Lung (tissue), 12 donors: ENCODE results near the gene GTPBP8. TPM values are rescaled to one million over a fixed set of nuclear protein-coding genes. Genes with fewer than 3 reads are reported as not detected.

Source experiments
- ATAC-seq: fragments of 200-7000 bp; cut with Tn5 transposase; one replicate; pipeline ENCODE4 v1.9.1; 2020; ENCODE audit warnings: moderate number of reproducible peaks; ENCODE audit not compliant: insufficient read depth, low FRiP score
- DNase-seq, 3 donors: peaks; one replicate each; pipeline ENCODE4 v3.0.0-alpha.2; 2013 to 2017
- H3K27ac ChIP-seq, 2 donors: one replicate each; pipeline ENCODE4 v1.5.1; 2013; ENCODE audit warnings: mild to moderate bottlenecking in 2 of 2, moderate library complexity in 2 of 2, control low read depth in 1 of 2, inconsistent platforms in 1 of 2, low read depth in 1 of 2, low read length in 1 of 2
- H3K27me3 ChIP-seq, 3 donors: one replicate each; pipeline ENCODE4 v1.5.1; 2013; ENCODE audit warnings: low read length in 2 of 3; ENCODE audit not compliant: control insufficient read depth in 3 of 3, insufficient read depth in 3 of 3
- H3K36me3 ChIP-seq, 4 donors: one replicate each; pipeline ENCODE4 v1.5.1; 2013; ENCODE audit warnings: low read length in 4 of 4, mild to moderate bottlenecking in 1 of 4, moderate library complexity in 1 of 4; ENCODE audit not compliant: control insufficient read depth in 4 of 4, insufficient read depth in 4 of 4
- H3K4me1 ChIP-seq, 5 donors: one replicate each; pipeline ENCODE4 v1.5.1; 2013; ENCODE audit warnings: low read length in 5 of 5, mild to moderate bottlenecking in 2 of 5, moderate library complexity in 1 of 5; ENCODE audit not compliant: control insufficient read depth in 5 of 5, insufficient read depth in 5 of 5
- H3K4me3 ChIP-seq: one replicate; pipeline ENCODE4 v1.5.1; 2013; ENCODE audit warnings: mild to moderate bottlenecking, control low read depth, moderate library complexity
- H3K9ac ChIP-seq, 2 donors: one replicate each; pipeline ENCODE4 v1.5.1; 2013; ENCODE audit warnings: low read length in 2 of 2, control low read depth in 1 of 2; ENCODE audit not compliant: insufficient read depth in 1 of 2
- H3K9me3 ChIP-seq, 4 donors: one replicate each; pipeline ENCODE4 v1.5.1; 2013; ENCODE audit warnings: low read length in 3 of 4, mild to moderate bottlenecking in 1 of 4, moderate library complexity in 1 of 4; ENCODE audit not compliant: control insufficient read depth in 4 of 4, insufficient read depth in 3 of 4
- WGBS, 2 donors: extraction: QIAGEN DNeasy Blood & Tissue Kit; methylation state at CpG; one replicate each; pipeline ENCODE4 v1.1.7; 2013; 5-methylcytosine and 5-hydroxymethylcytosine counted together
- polyA plus RNA-seq, 2 donors: library from polyadenylated mRNA; stranded (reverse); fragments of 200-250 nt; gene quantifications; one replicate each; pipeline ENCODE4 v1.2.1, GENCODE V29; 2013
- total RNA-seq, 2 donors: library from RNA; depleted of rRNA in 1 of 2; stranded (reverse); fragments of >200 nt in 1 of 2; gene quantifications; one replicate each; pipeline ENCODE4 v1.2.1, GENCODE V29; 2014 to 2021
- TF ChIP-seq, protein P1 (sequence below): IDR thresholded peaks from 2 replicates; pipeline ENCODE4 v1.5.1; 2012; ENCODE audit warnings: mild to moderate bottlenecking; ENCODE audit errors: control extremely low read depth, extremely low read depth
- donor health status: control.
- donor health status: control.
- donor health status: Bipolar disorder and iron deficiency.
- donor health status: healthy.
- donor health status: DM: yes; HTN: yes; CAD: no.

The GTPBP8 gene
- total and polyA plus RNA-seq, 4 donors, result 6.4 to 20.6 (median 13.6) TPM

DNA sequence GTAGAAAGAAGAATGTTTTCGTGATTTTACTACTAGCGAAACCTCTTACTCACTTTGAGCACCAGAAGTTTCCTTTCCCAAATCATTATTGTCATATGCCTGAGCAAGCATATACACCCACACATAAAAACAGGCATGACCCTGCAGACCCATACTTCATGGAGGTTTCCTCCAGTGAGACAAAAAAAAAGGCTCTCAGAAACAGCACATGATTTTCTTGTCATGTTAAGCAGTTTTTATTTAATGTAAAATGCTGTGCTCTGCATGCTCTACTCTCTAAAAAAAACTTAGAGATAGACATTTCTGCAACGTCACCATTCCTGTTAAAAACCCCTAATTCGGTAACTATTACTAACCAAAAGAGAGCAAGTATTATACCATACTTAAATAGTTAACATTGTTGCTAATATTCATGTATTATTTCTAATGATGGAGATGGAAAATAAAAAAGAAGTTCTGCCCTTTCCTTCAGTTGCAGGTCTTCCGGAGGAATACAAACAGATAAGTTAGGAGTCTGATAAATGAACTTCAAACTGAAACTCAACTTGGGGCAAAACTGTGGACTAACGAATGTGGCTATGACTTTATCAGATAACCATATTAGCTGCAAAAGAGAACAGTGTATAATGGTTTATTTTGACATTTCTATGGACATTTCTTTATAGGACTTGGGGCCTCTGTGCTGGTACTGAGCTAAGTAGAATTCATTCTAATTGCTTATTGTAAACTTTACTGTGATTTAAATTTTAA, 31.8 kb upstream of the GTPBP8 start:
- no peaks in the 10 kb centered on the region for H3K4me1 ChIP-seq
- H3K9me3 ChIP-seq, result peaks cover 0 to 8% (median 3%) of the 10 kb centered on the region in 4 donors
- H3K36me3 ChIP-seq, result no peaks in the 10 kb centered on the region
- no peak overlapping the region for H3K4me3 ChIP-seq
- DNase-seq (no peak), ATAC-seq (no peak)
- H3K27ac ChIP-seq, result no peak overlapping the region
- TF ChIP-seq, protein P1, sequence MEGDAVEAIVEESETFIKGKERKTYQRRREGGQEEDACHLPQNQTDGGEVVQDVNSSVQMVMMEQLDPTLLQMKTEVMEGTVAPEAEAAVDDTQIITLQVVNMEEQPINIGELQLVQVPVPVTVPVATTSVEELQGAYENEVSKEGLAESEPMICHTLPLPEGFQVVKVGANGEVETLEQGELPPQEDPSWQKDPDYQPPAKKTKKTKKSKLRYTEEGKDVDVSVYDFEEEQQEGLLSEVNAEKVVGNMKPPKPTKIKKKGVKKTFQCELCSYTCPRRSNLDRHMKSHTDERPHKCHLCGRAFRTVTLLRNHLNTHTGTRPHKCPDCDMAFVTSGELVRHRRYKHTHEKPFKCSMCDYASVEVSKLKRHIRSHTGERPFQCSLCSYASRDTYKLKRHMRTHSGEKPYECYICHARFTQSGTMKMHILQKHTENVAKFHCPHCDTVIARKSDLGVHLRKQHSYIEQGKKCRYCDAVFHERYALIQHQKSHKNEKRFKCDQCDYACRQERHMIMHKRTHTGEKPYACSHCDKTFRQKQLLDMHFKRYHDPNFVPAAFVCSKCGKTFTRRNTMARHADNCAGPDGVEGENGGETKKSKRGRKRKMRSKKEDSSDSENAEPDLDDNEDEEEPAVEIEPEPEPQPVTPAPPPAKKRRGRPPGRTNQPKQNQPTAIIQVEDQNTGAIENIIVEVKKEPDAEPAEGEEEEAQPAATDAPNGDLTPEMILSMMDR, result no peak
- H3K9ac ChIP-seq, result no peak overlapping the region
- WGBS, 2 donors, result 38 to 44% methylated on average over 6 of the region's 6 CpGs
- H3K27me3 ChIP-seq, result no peaks in the 10 kb centered on the region

DNA sequence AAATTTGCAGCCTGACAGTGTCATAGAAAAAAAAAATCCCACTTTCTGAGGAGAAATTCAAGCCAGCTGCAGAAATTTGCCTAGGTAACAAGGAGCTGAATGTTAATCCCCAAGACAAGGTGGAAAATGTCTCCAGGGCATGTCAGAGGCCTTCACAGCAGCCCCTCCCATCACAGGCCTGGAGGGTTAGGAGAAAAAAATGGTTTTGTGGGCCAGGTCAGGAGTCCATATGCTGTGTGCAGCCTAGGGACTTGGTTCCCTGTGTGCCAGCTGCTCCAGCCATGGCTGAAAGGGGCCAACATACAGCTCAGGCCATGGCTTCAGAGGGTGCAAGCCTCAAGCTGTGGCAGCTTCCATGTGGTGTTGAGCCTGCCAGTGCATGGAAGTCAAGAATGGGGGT, 27.1 kb upstream of the GTPBP8 start:
- no peak overlapping the region for H3K9ac ChIP-seq
- peaks cover 0 to 9% (median 0%) of the 10 kb centered on the region in 3 donors for H3K27me3 ChIP-seq
- peaks cover 0 to 6% (median 2%) of the 10 kb centered on the region in 4 donors for H3K9me3 ChIP-seq
- no peak for DNase-seq
- no peak overlapping the region for H3K4me3 ChIP-seq
- TF ChIP-seq, protein P1, result no peak
- no peaks in the 10 kb centered on the region for H3K36me3 ChIP-seq
- H3K4me1 ChIP-seq, result no peaks in the 10 kb centered on the region
- no peak overlapping the region for H3K27ac ChIP-seq
- ATAC-seq, result no peak

DNA sequence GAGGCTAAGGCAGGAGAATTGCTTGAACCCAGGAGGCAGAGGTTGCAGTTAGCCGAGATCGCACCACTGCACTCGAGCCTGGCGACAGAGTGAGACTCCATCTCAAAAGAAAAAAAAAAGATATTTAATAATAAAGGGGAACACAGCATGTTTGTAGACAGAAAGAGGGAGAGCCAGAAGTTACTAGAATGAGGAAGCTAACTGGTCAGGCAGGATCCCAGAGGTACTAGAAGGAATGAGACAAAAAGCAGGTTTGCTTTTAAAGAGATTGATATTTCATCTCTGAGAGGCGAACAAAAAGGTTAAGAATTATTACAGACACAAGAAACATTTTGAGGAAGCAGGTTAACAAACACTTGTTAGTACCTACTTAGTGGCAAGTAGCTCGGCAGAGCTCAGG, 25.1 kb upstream of the GTPBP8 start:
- no peak for ATAC-seq
- H3K4me1 ChIP-seq, result no peaks in the 10 kb centered on the region
- TF ChIP-seq, protein P1, result no peak

More for the DNA sequence above, 25.1 kb upstream of the GTPBP8 start:
- H3K9me3 ChIP-seq, result peaks cover 0 to 6% (median 2%) of the 10 kb centered on the region in 4 donors
- H3K4me3 ChIP-seq, result no peak overlapping the region
- peaks cover 0 to 11% (median 0%) of the 10 kb centered on the region in 3 donors for H3K27me3 ChIP-seq
- no peaks in the 10 kb centered on the region for H3K36me3 ChIP-seq
- no peak for DNase-seq
- 74 to 75% methylated on average over 6 of the region's 6 CpGs for WGBS, 2 donors
- no peak overlapping the region for H3K27ac ChIP-seq
- H3K9ac ChIP-seq, result no peak overlapping the region
